Measurements from ENCODE around the gene KDM4B.
"Not testable (repeated sequence)": the region's sequence is repeated elsewhere in the genome, so short reads cannot be mapped to it uniquely, and the experiment has no call there.

KDM4B gene

DNA sequence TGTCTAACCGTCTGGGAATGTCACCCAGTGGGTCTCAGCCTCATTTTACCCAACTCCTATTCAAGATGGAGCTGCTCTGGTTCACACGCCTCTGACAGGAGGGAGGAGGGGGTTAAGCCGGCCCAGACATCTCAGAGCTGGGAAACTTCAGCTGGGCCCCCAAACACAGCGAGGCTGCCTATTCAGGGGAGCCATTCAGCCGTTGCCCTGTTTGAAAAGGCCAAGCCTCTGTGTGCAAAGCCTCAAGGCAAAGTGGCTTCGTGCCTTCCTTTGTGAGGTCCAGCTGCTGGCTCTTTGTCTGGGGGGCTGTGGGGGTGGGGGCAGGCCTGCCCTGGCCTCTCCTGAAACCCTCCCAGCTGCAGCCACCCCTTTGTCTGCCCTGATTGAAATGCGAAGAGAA is 224.3 kb downstream of the KDM4B start:
- peaks cover 0 to 3% of the 10 kb centered on the region in 2 donors for H3K36me3 Mint-ChIP-seq
- H3K9me3 Mint-ChIP-seq, result no peaks in the 10 kb centered on the region
- no peak overlapping the region for H3K4me3 Mint-ChIP-seq
- DNase-seq, result no peak
- no peak for ATAC-seq (replicated peaks)
- H3K4me1 Mint-ChIP-seq, result peaks cover 0 to 4% of the 10 kb centered on the region in 2 donors
- peaks cover 14 to 17% of the 10 kb centered on the region in 2 donors for H3K27me3 Mint-ChIP-seq
- H3K27ac Mint-ChIP-seq, result no peak overlapping the region

- peaks cover 4 to 9% of the 10 kb centered on the region in 2 donors for H3K27me3 Mint-ChIP-seq
- H3K4me1 Mint-ChIP-seq, result no peaks in the 10 kb centered on the region
- ATAC-seq (replicated peaks) (no peak), DNase-seq (no peak)
- no peak overlapping the region for H3K4me3 Mint-ChIP-seq
- H3K36me3 Mint-ChIP-seq, result peaks cover 0 to 3% of the 10 kb centered on the region in 2 donors
- H3K27ac Mint-ChIP-seq, result no peak overlapping the region
- no peaks in the 10 kb centered on the region for H3K9me3 Mint-ChIP-seq
Measured at GRCh38 chr19:5194641-5195040, 225.7 kb downstream of the KDM4B start.

DNA sequence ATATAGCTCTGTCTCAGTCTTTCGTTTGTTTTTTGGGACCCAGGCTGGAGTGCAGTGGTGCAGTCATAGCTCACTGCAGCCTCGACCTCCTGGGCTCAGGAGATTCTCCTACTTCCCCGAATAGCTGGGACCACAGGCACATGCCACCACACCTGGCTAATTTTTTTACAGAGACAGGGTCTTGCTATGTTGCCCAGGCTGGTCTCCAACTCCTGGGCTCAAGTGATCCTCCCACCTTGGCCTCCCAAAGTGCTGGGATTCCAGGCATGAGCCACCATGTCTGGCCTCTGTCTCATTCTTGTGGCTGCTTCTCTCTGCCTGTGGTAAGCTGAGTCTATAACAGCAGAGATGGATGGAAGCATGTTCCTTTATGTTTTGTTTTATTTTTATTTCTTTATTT is 226.7 kb downstream of the KDM4B start:
- H3K4me3 Mint-ChIP-seq; H3K9me3 Mint-ChIP-seq; H3K4me1 Mint-ChIP-seq; H3K27ac Mint-ChIP-seq; H3K36me3 Mint-ChIP-seq; H3K27me3 Mint-ChIP-seq; ATAC-seq (replicated peaks); DNase-seq: not testable (repeated sequence)

DNA sequence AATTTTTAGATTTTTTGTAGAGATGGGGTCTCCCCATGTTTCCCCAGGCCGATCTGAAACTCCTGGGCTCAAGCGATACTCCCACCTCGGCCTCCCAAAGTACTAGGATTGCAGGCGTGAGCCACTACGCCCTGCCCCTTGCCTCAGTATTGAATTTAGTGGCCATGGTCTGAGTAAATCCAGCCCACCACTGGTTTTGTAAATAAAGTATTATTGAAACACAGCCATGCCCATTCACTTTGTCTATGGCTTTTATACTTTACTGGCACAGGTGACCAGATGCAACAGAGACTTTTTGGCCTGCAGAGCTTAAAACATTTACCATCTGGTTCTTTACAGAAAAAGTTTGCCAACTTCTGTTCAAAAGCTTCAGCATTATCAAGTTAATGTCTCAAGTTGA is 227.9 kb downstream of the KDM4B start:
- H3K4me1 Mint-ChIP-seq, result no peaks in the 10 kb centered on the region
- no peak overlapping the region for H3K4me3 Mint-ChIP-seq
- H3K27ac Mint-ChIP-seq, result no peak overlapping the region

DNA sequence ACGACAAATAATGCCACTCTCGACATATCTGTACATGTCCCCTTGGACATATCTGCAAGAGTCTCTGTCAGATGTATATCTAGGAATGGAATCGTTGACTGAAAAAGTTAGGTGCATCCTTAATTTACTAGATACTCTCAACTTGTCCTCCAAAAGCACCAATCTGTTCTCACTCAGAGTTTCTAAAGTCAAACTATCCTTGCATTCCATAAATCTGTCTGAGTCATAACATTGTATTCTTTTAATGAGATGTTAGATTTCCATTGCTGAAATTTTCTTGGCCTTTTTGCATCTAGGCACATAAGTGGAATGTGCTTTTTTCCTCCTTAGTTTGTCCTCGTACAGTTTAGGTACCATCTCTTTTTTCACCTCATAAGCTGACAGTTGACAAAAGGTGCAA is 231.9 kb downstream of the KDM4B start:
- H3K4me3 Mint-ChIP-seq, result no peak overlapping the region
- H3K27me3 Mint-ChIP-seq, result no peaks in the 10 kb centered on the region
- ATAC-seq (replicated peaks) (no peak), DNase-seq (no peak)
- no peak overlapping the region for H3K27ac Mint-ChIP-seq
- peaks cover 6 to 10% of the 10 kb centered on the region in 2 donors for H3K9me3 Mint-ChIP-seq
- H3K36me3 Mint-ChIP-seq, result peaks cover 4 to 5% of the 10 kb centered on the region in 2 donors
- no peaks in the 10 kb centered on the region for H3K4me1 Mint-ChIP-seq

More for the DNA sequence above, 227.9 kb downstream of the KDM4B start:
- Mint-ChIP-seq H3K27me3 (peaks cover 0 to 9% of the 10 kb centered on the region in 2 donors), H3K9me3 (peaks cover 5% of the 10 kb centered on the region in 2 donors), H3K36me3 (peaks cover 2 to 4% of the 10 kb centered on the region in 2 donors)
- ATAC-seq (replicated peaks), result no peak
- DNase-seq, result no peak

GRCh38 chr19:5202553-5202952 is 233.6 kb downstream of the KDM4B start:
- ATAC-seq (replicated peaks) (no peak), DNase-seq (no peak)
- peaks cover 4 to 5% of the 10 kb centered on the region in 2 donors for H3K36me3 Mint-ChIP-seq
- peaks cover 6 to 10% of the 10 kb centered on the region in 2 donors for H3K9me3 Mint-ChIP-seq
- H3K4me3 Mint-ChIP-seq, result no peak overlapping the region
- no peak overlapping the region for H3K27ac Mint-ChIP-seq
- no peaks in the 10 kb centered on the region for H3K27me3 Mint-ChIP-seq
- H3K4me1 Mint-ChIP-seq, result no peaks in the 10 kb centered on the region

Data from stimulated activated naive B cell treated with anti-CD40 and anti-IgM and Interleukin-4, amounts not matched to agents 10 μg/mL and 1 μg/mL and 100 μg/mL, for 72 hours (primary cell).